ENCODE data around the gene FRMPD4.

DNA sequence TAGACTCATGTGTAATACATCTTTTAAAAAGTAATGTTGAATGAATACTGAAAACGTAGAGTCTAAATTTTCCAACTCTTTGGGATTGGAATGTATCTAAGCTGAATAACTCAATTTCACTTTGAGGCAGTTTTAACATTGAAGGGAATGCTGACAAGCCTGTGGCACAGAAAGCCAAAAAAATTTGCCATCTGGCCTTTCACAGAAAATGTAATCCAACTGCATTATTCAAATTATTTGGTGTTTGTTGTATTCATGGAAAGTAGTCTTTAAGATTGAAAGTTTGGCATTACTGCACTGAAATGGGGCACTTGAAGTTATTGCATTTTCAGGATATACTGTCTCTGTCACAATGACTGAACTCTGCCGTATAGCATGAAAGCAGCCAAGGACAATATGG lies 186.9 kb downstream of the FRMPD4 start:
- no peak for TF ChIP-seq POLR2AphosphoS5 (IDR thresholded peaks at IDR 0.05; ENCODE audit: borderline replicate concordance, low read depth, low read length)
- TF ChIP-seq EZH2 (IDR thresholded peaks at IDR 0.05) = no peak
- TF ChIP-seq FOXP2 (optimal IDR thresholded peaks at IDR 0.05; ENCODE audit: control extremely low read depth, extremely low read length, insufficient read depth) = no peak

Data from SK-N-MC (cell line).